NCI-H128 (cell line): Measurements from ENCODE around the gene ZNF341.
A peak's percentile ranks its signal among the peaks of the same experiment; 100 is the strongest.
"Not testable (repeated sequence)": the region's sequence is repeated elsewhere in the genome, so short reads cannot be mapped to it uniquely, and the experiment has no call there.

Experiments used
- DNase-seq: peaks from one replicate; lab custom pipeline; 2025; ENCODE audit not compliant: unreplicated experiment; lab: John Stamatoyannopoulos, UW

Gene ZNF341

DNA sequence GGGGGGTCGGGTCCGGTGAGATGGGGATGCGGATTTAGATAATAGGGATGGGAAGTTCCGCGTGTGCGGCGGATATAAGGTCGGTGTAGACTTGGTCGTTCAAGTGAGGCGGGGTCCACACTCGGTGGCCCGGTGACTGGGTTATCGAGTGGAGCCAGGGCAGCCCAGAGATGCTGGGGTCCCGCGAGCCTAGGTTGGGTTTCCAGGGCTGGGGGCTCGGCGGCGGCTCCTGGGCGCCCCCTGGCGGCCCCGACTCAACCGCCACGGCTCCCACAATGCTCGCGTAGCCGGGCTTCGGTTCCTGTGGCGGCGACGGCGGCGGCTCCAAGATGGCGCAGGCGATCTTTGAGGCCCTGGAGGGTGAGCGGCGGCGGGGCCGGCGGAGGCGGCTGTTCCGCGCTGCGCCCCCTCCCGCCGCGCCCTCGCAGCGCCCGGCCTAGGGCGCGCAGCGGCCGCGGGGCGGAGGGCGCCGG lies at the start of gene ZNF341:
ZNF341 (plus strand) TSS at position 304 of the 473 bp plus-strand sequence; CDS start at position 330, 26 bp downstream.
- DNase-seq, result peak; percentile 93

GRCh38 chr20:33684533-33685327 lies 47.1 kb upstream of the ZNF341 start:
- DNase-seq, result no peak

- DNase-seq, result no peak
These were observed 46.3 kb upstream of the ZNF341 start for GRCh38 chr20:33685328-33686099.

GRCh38 chr20:33686100-33686983 lies 45.5 kb upstream of the ZNF341 start, which contains the start of gene E2F1:
Gene E2F1, minus strand, starts transcription at chr20:33686385. Its CDS starts 121 bp downstream, at chr20:33686264.
- DNase-seq, result peak; percentile 88

- DNase-seq, result no peak
These were observed 44.8 kb upstream of the ZNF341 start for GRCh38 chr20:33686984-33687366.

GRCh38 chr20:33687370-33687915 lies 44.4 kb upstream of the ZNF341 start:
- no peak for DNase-seq

GRCh38 chr20:33687993-33688937 lies 43.5 kb upstream of the ZNF341 start:
- DNase-seq, result no peak

GRCh38 chr20:33688938-33689424 lies 42.8 kb upstream of the ZNF341 start:
- DNase-seq, result no peak

- no peak for DNase-seq
These were observed 42.3 kb upstream of the ZNF341 start for GRCh38 chr20:33689493-33689892.

DNA sequence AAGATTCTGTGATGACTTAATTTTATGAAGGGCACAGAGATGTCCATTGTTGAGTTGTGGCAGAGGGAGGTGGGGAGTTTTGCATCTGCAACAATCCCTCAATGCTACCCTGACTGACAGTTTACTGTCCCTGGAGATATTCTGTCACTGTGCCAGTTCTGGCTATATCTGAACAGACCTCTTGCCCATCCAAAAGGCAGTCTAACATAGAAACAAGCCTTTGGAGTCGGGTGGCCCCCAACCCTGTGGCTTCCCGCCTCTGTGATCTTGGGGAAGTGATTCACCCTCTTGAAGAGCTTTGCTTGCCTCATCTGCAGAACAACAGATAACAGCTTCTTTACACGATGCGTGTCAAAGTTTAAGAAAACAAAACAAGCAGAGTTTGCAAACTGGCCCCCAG lies 41.8 kb upstream of the ZNF341 start:
- no peak for DNase-seq

GRCh38 chr20:33693289-33693688 lies 38.5 kb upstream of the ZNF341 start:
- DNase-seq, result no peak

DNA sequence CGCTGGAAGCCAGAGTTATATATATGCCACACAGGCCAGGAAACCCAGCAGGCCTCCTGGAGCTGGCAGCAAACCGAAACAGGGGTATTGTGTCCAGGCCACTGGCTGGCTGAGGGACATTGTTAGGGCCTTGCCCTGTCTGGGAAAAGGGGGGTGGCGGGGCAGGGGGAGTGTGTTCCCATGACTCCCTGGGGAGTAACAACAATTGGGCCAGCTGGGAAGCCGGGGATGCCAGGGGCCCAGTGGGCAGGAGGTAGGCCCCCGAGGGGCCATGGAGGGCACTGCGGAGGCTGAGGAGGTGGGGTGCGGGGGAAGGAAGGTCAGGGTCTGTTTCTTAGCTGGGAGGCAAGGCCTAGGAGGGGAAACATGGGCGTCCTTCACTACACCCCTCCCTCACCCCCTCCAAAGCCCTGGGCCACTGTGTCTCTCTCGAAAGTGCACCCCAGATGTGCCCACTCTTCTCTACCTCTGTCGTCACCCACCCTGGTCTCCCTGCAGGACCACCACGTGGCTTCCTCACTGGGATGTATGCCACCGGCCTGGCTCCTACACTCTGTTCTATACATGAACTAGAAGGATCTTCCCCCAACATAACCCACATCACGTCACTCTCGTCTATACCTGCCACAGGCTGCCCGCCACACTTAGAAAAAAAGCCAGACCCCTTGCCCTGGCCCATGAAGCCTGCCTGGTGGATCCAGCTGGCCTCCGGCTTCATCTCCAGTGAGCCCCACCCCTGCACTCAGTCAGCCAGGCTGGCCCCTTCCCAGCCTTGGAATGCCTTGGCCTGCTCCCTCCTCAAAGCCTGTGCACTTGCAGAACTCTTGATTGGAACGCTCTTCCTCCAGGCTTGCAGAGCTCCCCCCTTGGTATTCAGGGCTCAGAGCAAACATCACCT lies 37.8 kb upstream of the ZNF341 start:
- DNase-seq, result no peak

GRCh38 chr20:33694639-33695012 lies 37.2 kb upstream of the ZNF341 start:
- DNase-seq, result no peak

DNA sequence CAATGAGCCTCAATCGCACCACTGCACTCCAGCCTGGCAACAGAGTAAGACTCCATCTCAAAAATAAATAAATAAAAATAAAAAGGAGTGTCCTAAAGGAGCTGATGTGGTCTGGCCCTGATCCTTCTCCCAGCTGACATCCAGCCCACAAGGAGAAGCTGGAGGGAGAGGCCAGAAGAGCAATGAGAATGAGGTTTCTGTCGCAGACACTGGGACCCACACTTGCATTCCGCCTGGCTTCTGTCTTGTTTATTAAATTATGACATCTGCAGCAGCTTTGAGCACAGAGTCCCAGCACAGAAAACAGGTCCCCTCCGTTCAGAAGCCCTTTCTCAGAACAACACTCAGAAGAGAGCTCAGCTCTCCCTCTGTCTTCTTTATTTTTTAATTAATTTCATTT lies 35.3 kb upstream of the ZNF341 start:
- no peak for DNase-seq

DNA sequence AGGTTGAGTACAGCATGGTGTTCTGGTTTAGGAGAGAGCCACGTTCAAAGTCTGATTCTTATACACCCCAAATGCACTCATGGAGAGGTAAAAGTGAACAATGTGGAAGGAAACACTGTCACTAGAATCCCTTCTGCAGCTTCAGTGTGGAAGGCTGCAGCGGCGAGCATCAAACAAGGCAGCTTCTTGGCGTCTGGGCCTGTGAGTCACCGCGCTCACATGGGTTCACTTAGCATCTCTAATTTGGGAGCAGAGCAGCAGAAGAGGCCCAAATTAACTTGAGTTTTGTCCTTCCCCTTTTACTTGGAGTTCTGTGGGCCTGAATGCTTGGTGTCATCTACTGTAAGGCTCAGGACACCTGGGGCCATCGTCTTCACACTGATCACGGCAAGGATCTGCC lies 34.7 kb upstream of the ZNF341 start:
- no peak for DNase-seq

- not testable (repeated sequence) for DNase-seq
These were observed 32.8 kb upstream of the ZNF341 start for GRCh38 chr20:33698966-33699365.

GRCh38 chr20:33700696-33701441 lies 30.9 kb upstream of the ZNF341 start:
- not testable (repeated sequence) for DNase-seq
